ENCODE data around the gene MAB21L1.

- TF ChIP-seq CTCF (IDR thresholded peaks at IDR 0.05; ENCODE audit: low read length) = no peak
- no peak for TF ChIP-seq EZH2 (optimal IDR thresholded peaks at IDR 0.05; ENCODE audit: low read depth, low read length)
Measured at GRCh38 chr13:35484384-35484783, 7.9 kb upstream of the MAB21L1 start.

Data from MM.1S (cell line).